HG03025 (cell line): Measurements from ENCODE around the gene VAPA.
"Not testable (repeated sequence)": the region's sequence is repeated elsewhere in the genome, so short reads cannot be mapped to it uniquely, and the experiment has no call there.

Experiments
- ATAC-seq: cut with Tn5 transposase; IDR thresholded peaks from one replicate; pipeline ENCODE4 v1.9.1; 2021; ENCODE audit warnings: mild to moderate bottlenecking, moderate library complexity; ENCODE audit not compliant: unreplicated experiment, low FRiP score

VAPA gene

GRCh38 chr18:9912285-9912684, 1.5 kb upstream of the VAPA start:
- ATAC-seq = not testable (repeated sequence)

- no peak for ATAC-seq
These were observed 678 bp upstream of the VAPA start for GRCh38 chr18:9913151-9913525.

- peak; percentile 24 for ATAC-seq
These were observed 443 bp downstream of the VAPA start for GRCh38 chr18:9914334-9914583.

GRCh38 chr18:9914584-9915290, 921 bp downstream of the VAPA start:
- peak; percentile 29 for ATAC-seq

- ATAC-seq = no peak
These were observed 1.7 kb downstream of the VAPA start for GRCh38 chr18:9915291-9916076.

- ATAC-seq = no peak
These were observed 2.3 kb downstream of the VAPA start for GRCh38 chr18:9916077-9916639.

- no peak for ATAC-seq
These were observed 3.0 kb downstream of the VAPA start for GRCh38 chr18:9916808-9917207.

- ATAC-seq = no peak
These were observed 4.3 kb downstream of the VAPA start for GRCh38 chr18:9918016-9918680.

GRCh38 chr18:9919564-9920232, 5.9 kb downstream of the VAPA start:
- ATAC-seq = no peak

GRCh38 chr18:9922592-9923311, 8.9 kb downstream of the VAPA start:
- no peak for ATAC-seq

GRCh38 chr18:9924371-9924943, 10.6 kb downstream of the VAPA start:
- ATAC-seq = no peak

GRCh38 chr18:9925369-9925768, 11.6 kb downstream of the VAPA start:
- ATAC-seq = no peak

GRCh38 chr18:9925795-9926194, 12.0 kb downstream of the VAPA start:
- ATAC-seq = no peak

- no peak for ATAC-seq
These were observed 12.5 kb downstream of the VAPA start for GRCh38 chr18:9926223-9926894.

- no peak for ATAC-seq
These were observed 13.2 kb downstream of the VAPA start for GRCh38 chr18:9926977-9927376.

GRCh38 chr18:9927392-9928063, 13.7 kb downstream of the VAPA start:
- no peak for ATAC-seq

GRCh38 chr18:9928646-9929259, 14.9 kb downstream of the VAPA start:
- no peak for ATAC-seq

- ATAC-seq = no peak
These were observed 16.6 kb downstream of the VAPA start for GRCh38 chr18:9930299-9930884.
